GM23338 (cell line): Measurements from ENCODE around the gene SLK. TPM values are rescaled to one million over a fixed set of nuclear protein-coding genes. Genes with fewer than 3 reads are reported as not detected.

Source experiments
- ATAC-seq: fragments of 200-7000 bp; cut with Tn5 transposase; 3 replicates; pipeline ENCODE4 v1.9.1; 2020
- DNase-seq: peaks from one replicate; pipeline ENCODE4 v3.0.0-alpha.2; 2015; ENCODE audit warnings: low spot score
- H2AFZ ChIP-seq: fragments of 200-600 bp; sonication (generic); 2 replicates; pipeline ENCODE4 v1.8.0; 2016; ENCODE audit warnings: antibody characterized with exemption, mild to moderate bottlenecking, moderate library complexity
- H3F3A ChIP-seq: fragments of 200-600 bp; sonication (generic); replicated peaks from 2 replicates; pipeline ENCODE4 v1.8.0; 2017; ENCODE audit warnings: antibody characterized with exemption, mixed run types, low read depth
- H3K27ac ChIP-seq: fragments of 200-600 bp; sonication (generic); 2 replicates; pipeline ENCODE4 v1.6.1; 2016; ENCODE audit warnings: low read depth
- H3K27me3 ChIP-seq: fragments of 200-600 bp; sonication (generic); 2 replicates; pipeline ENCODE4 v1.8.0; 2016; ENCODE audit warnings: mild to moderate bottlenecking, mixed run types, moderate library complexity; ENCODE audit not compliant: insufficient read depth
- H3K36me3 ChIP-seq: fragments of 200-600 bp; sonication (generic); 2 replicates; pipeline ENCODE4 v1.8.0; 2016; ENCODE audit warnings: mild to moderate bottlenecking; ENCODE audit not compliant: insufficient read depth
- H3K4me1 ChIP-seq: fragments of 200-600 bp; sonication (generic); 2 replicates; pipeline ENCODE4 v1.8.0; 2016; ENCODE audit warnings: mild to moderate bottlenecking, moderate library complexity; ENCODE audit not compliant: insufficient read depth
- H3K4me2 ChIP-seq: fragments of 200-600 bp; sonication (generic); 2 replicates; pipeline ENCODE4 v1.7.1; 2017; ENCODE audit warnings: mixed run types
- H3K4me3 ChIP-seq: fragments of 200-600 bp; sonication (generic); 2 replicates; pipeline ENCODE4 v1.6.1; 2016; ENCODE audit warnings: mixed run types
- H3K79me2 ChIP-seq: fragments of 200-600 bp; sonication (generic); replicated peaks from 2 replicates; pipeline ENCODE4 v1.8.0; 2017; ENCODE audit warnings: mild to moderate bottlenecking; ENCODE audit not compliant: insufficient read depth
- H3K9me2 ChIP-seq: fragments of 200-600 bp; sonication (generic); 2 replicates; pipeline ENCODE4 v1.8.0; 2017; ENCODE audit not compliant: insufficient read depth
- H4K20me1 ChIP-seq: fragments of 200-600 bp; sonication (generic); replicated peaks from 2 replicates; pipeline ENCODE4 v1.8.0; 2017; ENCODE audit warnings: mild to moderate bottlenecking; ENCODE audit not compliant: insufficient read depth
- H3K27ac Mint-ChIP-seq: 2 replicates; pipeline ENCODE4 v1.8.0; 2020; ENCODE audit warnings: inconsistent platforms, mild to moderate bottlenecking, moderate library complexity, mixed read lengths
- H3K27me3 Mint-ChIP-seq: 3 replicates; pipeline ENCODE4 v1.8.0; 2022; ENCODE audit warnings: low read depth, mild to moderate bottlenecking, moderate library complexity, mixed read lengths, inconsistent platforms; ENCODE audit not compliant: insufficient read depth, poor library complexity
- H3K36me3 Mint-ChIP-seq: 3 replicates; pipeline ENCODE4 v1.8.0; 2021; ENCODE audit warnings: low read depth, mild to moderate bottlenecking, inconsistent platforms, moderate library complexity, mixed read lengths
- H3K4me1 Mint-ChIP-seq: 3 replicates; pipeline ENCODE4 v1.8.0; 2020; ENCODE audit warnings: mild to moderate bottlenecking, inconsistent platforms, mixed read lengths
- H3K4me3 Mint-ChIP-seq: 3 replicates; pipeline ENCODE4 v1.8.0; 2021; ENCODE audit warnings: moderate library complexity, mild to moderate bottlenecking, inconsistent platforms, mixed read lengths
- H3K9me3 Mint-ChIP-seq: 3 replicates; pipeline ENCODE4 v1.8.0; 2020; ENCODE audit warnings: moderate library complexity, mild to moderate bottlenecking, inconsistent platforms, mixed read lengths
- CREB1 ChIP-seq: fragments of 250-450 bp; sonication (Bioruptor Pico); IDR thresholded peaks from 2 replicates; pipeline ENCODE4 v1.5.0; 2020; ENCODE audit warnings: low read depth, mild to moderate bottlenecking, moderate library complexity
- EZH2phosphoT487 ChIP-seq: fragments of 200-600 bp; sonication (generic); IDR thresholded peaks from one replicate; pipeline ENCODE4 v1.8.1; 2018; ENCODE audit warnings: antibody characterized with exemption; ENCODE audit not compliant: unreplicated experiment
- JUNB ChIP-seq: IDR thresholded peaks from one replicate; pipeline ENCODE4 v1.6.1; 2016; ENCODE audit warnings: antibody characterized with exemption; ENCODE audit not compliant: unreplicated experiment
- NANOG ChIP-seq: IDR thresholded peaks from 2 replicates; pipeline ENCODE4 v1.6.1; 2016; ENCODE audit warnings: antibody characterized with exemption, borderline replicate concordance
- POLR2AphosphoS5 ChIP-seq: IDR thresholded peaks from 2 replicates; pipeline ENCODE4 v1.6.1; 2016; ENCODE audit warnings: antibody characterized with exemption, low read depth
- STAT1 ChIP-seq: IDR thresholded peaks from one replicate; pipeline ENCODE4 v1.6.1; 2016; ENCODE audit warnings: antibody characterized with exemption; ENCODE audit not compliant: unreplicated experiment
- ZNF114 ChIP-seq: fragments of 250-450 bp; sonication (Bioruptor Pico); IDR thresholded peaks from 2 replicates; pipeline ENCODE4 v1.5.0; 2020; ENCODE audit warnings: mild to moderate bottlenecking, moderate library complexity
- ZNF331 ChIP-seq: fragments of 250-450 bp; sonication (Bioruptor Pico); IDR thresholded peaks from 2 replicates; pipeline ENCODE4 v1.5.0; 2020; ENCODE audit warnings: low read depth, mild to moderate bottlenecking, moderate library complexity
- polyA plus RNA-seq: library from polyadenylated mRNA; unstranded; fragments of >200 nt; fragmentation: Nextera tagmentation; extraction: Ambion mirVana; gene quantifications from 2 replicates; pipeline ENCODE4 v1.2.1, GENCODE V29; 2016
- total RNA-seq: library from RNA; depleted of rRNA; stranded (reverse); fragments of >200 nt; shearing (Covaris generic); gene quantifications from 2 replicates; pipeline ENCODE4 v1.2.3, GENCODE V29; 2014
- TF ChIP-seq, protein P1 (sequence below): IDR thresholded peaks from one replicate; pipeline ENCODE4 v1.6.1; 2018; ENCODE audit warnings: antibody characterized with exemption; ENCODE audit not compliant: unreplicated experiment
- TF ChIP-seq, protein P2 (sequence below): IDR thresholded peaks from 2 replicates; pipeline ENCODE4 v1.6.1; 2016; ENCODE audit warnings: antibody characterized with exemption
- TF ChIP-seq, protein P3 (sequence below), 2 experiments: fragments of 200-600 bp in 1 of 2; sonication (generic) in 1 of 2; conservative IDR thresholded peaks; 2 replicates each; pipeline versions ENCODE4 v1.5.1 to v1.6.1; 2016 to 2017; ENCODE audit warnings: antibody characterized with exemption in 2 of 2, low read depth in 2 of 2, mild to moderate bottlenecking in 2 of 2, moderate library complexity in 1 of 2
- TF ChIP-seq, protein P4 (sequence below): fragments of 250-450 bp; sonication (Bioruptor Pico); IDR thresholded peaks from 2 replicates; pipeline ENCODE4 v1.5.0; 2020; ENCODE audit warnings: mild to moderate bottlenecking, moderate library complexity

SLK gene
- total and polyA plus RNA-seq, 2 experiments from 2014 or later = 8.4 to 21.5 TPM

DNA sequence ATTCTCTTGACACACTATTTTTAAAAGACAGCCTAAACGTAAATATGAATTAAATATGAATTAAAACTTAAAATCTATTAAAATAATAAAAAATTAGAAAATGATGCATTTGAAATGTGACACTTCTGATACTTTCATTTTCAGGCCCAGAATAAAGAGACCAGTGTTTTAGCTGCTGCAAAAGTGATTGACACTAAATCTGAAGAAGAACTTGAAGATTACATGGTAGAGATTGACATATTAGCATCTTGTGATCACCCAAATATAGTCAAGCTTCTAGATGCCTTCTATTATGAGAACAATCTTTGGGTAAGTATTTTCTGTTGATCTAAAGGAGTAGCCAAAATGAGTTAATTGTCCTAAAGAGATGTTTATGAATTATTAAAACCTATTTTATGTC, 23.6 kb downstream of the SLK start (continued):
- TF ChIP-seq JUNB (no peak), CREB1 (CRISPR knock-in tag) (no peak), STAT1 (no peak)
- TF ChIP-seq, protein P1, sequence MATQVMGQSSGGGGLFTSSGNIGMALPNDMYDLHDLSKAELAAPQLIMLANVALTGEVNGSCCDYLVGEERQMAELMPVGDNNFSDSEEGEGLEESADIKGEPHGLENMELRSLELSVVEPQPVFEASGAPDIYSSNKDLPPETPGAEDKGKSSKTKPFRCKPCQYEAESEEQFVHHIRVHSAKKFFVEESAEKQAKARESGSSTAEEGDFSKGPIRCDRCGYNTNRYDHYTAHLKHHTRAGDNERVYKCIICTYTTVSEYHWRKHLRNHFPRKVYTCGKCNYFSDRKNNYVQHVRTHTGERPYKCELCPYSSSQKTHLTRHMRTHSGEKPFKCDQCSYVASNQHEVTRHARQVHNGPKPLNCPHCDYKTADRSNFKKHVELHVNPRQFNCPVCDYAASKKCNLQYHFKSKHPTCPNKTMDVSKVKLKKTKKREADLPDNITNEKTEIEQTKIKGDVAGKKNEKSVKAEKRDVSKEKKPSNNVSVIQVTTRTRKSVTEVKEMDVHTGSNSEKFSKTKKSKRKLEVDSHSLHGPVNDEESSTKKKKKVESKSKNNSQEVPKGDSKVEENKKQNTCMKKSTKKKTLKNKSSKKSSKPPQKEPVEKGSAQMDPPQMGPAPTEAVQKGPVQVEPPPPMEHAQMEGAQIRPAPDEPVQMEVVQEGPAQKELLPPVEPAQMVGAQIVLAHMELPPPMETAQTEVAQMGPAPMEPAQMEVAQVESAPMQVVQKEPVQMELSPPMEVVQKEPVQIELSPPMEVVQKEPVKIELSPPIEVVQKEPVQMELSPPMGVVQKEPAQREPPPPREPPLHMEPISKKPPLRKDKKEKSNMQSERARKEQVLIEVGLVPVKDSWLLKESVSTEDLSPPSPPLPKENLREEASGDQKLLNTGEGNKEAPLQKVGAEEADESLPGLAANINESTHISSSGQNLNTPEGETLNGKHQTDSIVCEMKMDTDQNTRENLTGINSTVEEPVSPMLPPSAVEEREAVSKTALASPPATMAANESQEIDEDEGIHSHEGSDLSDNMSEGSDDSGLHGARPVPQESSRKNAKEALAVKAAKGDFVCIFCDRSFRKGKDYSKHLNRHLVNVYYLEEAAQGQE = no peak

DNA sequence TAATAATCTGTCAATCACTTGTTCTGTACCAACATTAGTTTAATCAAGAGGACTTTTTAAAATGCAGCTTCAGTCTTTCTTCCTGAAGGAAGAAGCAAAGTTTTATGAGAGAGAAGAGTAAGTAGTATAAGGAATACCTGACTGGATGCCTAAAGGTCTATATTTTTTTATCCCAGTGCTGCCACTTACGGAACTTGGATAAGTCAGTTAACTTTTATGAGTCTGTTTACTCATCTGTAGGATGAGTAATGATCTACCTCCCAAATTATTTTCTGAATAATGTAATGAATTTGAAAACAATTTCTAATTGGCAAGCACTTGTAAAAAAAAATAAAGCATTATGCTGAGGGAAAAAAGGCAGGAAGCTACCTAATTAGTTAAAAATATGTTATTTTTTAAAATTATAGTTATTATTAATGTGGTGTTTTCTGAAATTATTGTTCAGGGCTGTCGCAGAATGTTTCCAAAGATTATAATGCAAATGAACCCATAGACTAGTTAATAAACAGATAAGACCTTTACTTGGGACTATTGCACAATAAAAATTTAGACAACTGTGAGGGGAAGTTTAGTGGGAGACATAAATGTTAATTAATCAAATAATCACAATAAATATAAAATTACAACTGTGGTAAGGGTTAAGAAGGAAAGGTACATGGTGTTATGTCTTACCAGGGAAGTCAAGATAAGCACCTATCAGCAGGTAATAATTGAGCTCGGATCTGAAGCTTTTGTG, 24.6 kb downstream of the SLK start:
- Histone ChIP-seq H3F3A (no peaks in the 10 kb centered on the region), H3K4me3 (no peak overlapping the region), H3K4me2 (no peak overlapping the region), H3K36me3 (no peaks in the 10 kb centered on the region), H2AFZ (no peak overlapping the region), H3K79me2 (no peaks in the 10 kb centered on the region; the same call in 1 of the 2 replicates), H3K27ac (no peak overlapping the region), H3K27me3 (no peaks in the 10 kb centered on the region), H4K20me1 (no peaks in the 10 kb centered on the region), H3K4me1 (no peaks in the 10 kb centered on the region), H3K9me2 (no peaks in the 10 kb centered on the region)
- Mint-ChIP-seq H3K4me1 (no peaks in the 10 kb centered on the region), H3K27ac (no peak overlapping the region), H3K4me3 (no peak overlapping the region), H3K9me3 (no peaks in the 10 kb centered on the region), H3K27me3 (no peaks in the 10 kb centered on the region), H3K36me3 (no peaks in the 10 kb centered on the region)
- DNase-seq (no peak), ATAC-seq (no peak)
- TF ChIP-seq, protein P2, sequence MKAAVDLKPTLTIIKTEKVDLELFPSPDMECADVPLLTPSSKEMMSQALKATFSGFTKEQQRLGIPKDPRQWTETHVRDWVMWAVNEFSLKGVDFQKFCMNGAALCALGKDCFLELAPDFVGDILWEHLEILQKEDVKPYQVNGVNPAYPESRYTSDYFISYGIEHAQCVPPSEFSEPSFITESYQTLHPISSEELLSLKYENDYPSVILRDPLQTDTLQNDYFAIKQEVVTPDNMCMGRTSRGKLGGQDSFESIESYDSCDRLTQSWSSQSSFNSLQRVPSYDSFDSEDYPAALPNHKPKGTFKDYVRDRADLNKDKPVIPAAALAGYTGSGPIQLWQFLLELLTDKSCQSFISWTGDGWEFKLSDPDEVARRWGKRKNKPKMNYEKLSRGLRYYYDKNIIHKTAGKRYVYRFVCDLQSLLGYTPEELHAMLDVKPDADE = no peak
- TF ChIP-seq POLR2AphosphoS5 = no peak
- TF ChIP-seq ZNF114 (CRISPR knock-in tag) = no peak
- TF ChIP-seq EZH2phosphoT487 = no peak
- no peak for TF ChIP-seq JUNB
- TF ChIP-seq ZNF331 (CRISPR knock-in tag) = no peak
- TF ChIP-seq, protein P3, sequence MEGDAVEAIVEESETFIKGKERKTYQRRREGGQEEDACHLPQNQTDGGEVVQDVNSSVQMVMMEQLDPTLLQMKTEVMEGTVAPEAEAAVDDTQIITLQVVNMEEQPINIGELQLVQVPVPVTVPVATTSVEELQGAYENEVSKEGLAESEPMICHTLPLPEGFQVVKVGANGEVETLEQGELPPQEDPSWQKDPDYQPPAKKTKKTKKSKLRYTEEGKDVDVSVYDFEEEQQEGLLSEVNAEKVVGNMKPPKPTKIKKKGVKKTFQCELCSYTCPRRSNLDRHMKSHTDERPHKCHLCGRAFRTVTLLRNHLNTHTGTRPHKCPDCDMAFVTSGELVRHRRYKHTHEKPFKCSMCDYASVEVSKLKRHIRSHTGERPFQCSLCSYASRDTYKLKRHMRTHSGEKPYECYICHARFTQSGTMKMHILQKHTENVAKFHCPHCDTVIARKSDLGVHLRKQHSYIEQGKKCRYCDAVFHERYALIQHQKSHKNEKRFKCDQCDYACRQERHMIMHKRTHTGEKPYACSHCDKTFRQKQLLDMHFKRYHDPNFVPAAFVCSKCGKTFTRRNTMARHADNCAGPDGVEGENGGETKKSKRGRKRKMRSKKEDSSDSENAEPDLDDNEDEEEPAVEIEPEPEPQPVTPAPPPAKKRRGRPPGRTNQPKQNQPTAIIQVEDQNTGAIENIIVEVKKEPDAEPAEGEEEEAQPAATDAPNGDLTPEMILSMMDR (conservative IDR thresholded peaks at IDR 0.05; ENCODE audit: low read depth in 2 of 2) = no peak
- TF ChIP-seq, protein P4, sequence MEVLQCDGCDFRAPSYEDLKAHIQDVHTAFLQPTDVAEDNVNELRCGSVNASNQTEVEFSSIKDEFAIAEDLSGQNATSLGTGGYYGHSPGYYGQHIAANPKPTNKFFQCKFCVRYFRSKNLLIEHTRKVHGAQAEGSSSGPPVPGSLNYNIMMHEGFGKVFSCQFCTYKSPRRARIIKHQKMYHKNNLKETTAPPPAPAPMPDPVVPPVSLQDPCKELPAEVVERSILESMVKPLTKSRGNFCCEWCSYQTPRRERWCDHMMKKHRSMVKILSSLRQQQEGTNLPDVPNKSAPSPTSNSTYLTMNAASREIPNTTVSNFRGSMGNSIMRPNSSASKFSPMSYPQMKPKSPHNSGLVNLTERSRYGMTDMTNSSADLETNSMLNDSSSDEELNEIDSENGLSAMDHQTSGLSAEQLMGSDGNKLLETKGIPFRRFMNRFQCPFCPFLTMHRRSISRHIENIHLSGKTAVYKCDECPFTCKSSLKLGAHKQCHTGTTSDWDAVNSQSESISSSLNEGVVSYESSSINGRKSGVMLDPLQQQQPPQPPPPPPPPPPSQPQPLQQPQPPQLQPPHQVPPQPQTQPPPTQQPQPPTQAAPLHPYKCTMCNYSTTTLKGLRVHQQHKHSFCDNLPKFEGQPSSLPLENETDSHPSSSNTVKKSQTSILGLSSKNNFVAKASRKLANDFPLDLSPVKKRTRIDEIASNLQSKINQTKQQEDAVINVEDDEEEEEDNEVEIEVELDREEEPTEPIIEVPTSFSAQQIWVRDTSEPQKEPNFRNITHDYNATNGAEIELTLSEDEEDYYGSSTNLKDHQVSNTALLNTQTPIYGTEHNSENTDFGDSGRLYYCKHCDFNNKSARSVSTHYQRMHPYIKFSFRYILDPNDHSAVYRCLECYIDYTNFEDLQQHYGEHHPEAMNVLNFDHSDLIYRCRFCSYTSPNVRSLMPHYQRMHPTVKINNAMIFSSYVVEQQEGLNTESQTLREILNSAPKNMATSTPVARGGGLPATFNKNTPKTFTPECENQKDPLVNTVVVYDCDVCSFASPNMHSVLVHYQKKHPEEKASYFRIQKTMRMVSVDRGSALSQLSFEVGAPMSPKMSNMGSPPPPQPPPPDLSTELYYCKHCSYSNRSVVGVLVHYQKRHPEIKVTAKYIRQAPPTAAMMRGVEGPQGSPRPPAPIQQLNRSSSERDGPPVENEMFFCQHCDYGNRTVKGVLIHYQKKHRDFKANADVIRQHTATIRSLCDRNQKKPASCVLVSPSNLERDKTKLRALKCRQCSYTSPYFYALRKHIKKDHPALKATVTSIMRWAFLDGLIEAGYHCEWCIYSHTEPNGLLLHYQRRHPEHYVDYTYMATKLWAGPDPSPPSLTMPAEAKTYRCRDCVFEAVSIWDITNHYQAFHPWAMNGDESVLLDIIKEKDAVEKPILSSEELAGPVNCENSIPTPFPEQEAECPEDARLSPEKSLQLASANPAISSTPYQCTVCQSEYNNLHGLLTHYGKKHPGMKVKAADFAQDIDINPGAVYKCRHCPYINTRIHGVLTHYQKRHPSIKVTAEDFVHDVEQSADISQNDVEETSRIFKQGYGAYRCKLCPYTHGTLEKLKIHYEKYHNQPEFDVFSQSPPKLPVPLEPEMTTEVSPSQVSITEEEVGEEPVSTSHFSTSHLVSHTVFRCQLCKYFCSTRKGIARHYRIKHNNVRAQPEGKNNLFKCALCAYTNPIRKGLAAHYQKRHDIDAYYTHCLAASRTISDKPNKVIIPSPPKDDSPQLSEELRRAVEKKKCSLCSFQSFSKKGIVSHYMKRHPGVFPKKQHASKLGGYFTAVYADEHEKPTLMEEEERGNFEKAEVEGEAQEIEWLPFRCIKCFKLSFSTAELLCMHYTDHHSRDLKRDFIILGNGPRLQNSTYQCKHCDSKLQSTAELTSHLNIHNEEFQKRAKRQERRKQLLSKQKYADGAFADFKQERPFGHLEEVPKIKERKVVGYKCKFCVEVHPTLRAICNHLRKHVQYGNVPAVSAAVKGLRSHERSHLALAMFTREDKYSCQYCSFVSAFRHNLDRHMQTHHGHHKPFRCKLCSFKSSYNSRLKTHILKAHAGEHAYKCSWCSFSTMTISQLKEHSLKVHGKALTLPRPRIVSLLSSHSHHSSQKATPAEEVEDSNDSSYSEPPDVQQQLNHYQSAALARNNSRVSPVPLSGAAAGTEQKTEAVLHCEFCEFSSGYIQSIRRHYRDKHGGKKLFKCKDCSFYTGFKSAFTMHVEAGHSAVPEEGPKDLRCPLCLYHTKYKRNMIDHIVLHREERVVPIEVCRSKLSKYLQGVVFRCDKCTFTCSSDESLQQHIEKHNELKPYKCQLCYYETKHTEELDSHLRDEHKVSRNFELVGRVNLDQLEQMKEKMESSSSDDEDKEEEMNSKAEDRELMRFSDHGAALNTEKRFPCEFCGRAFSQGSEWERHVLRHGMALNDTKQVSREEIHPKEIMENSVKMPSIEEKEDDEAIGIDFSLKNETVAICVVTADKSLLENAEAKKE = no peak
- no peak for TF ChIP-seq STAT1
- TF ChIP-seq NANOG = no peak
